Endothelial cell of umbilical vein (primary cell): Measurements from ENCODE around the gene GPR158. TPM values are rescaled to one million over a fixed set of nuclear protein-coding genes. Genes with fewer than 3 reads are reported as not detected.

ENCODE experiments used
- BruUV-seq: library from RNA; stranded (reverse); fragments of 400-500 nt; replicated peaks from 2 replicates; lab custom pipeline; 2021; lab: Mats Ljungman, UMichigan
- CTCF ChIA-PET: fragments of 300-600, 350-600 bp; sonication (Branson Sonifier 250); formaldehyde crosslinking; loops from one replicate; lab custom pipeline; 2021; ENCODE audit warnings: antibody characterized with exemption, inconsistent platforms; lab: Charles Lee
- POLR2A ChIA-PET: fragments of 300-600, 350-600 bp; sonication (Branson Sonifier 250); formaldehyde crosslinking; loops from one replicate; lab custom pipeline; 2021; ENCODE audit warnings: antibody characterized with exemption, inconsistent platforms; lab: Charles Lee
- DNase-seq: peaks from one replicate; pipeline ENCODE4 v3.0.0-alpha.2; 2011; ENCODE audit warnings: low read depth, low spot score
- FAIRE-seq: peaks from 2 replicates; lab custom pipeline; 2011; peaks lifted over from hg19 to GRCh38; lab: Jason Lieb, UNC
- H2AFZ ChIP-seq: 2 replicates; pipeline ENCODE4 v1.6.0; 2012; ENCODE audit warnings: low read depth, low read length, control low read depth, inconsistent platforms
- H3K27ac ChIP-seq: 2 replicates; pipeline ENCODE4 v1.5.1; 2011; ENCODE audit warnings: low read depth, mild to moderate bottlenecking, control low read depth, low read length, moderate library complexity; ENCODE audit not compliant: insufficient read depth
- H3K27me3 ChIP-seq, 2 experiments: 2 replicates each; pipeline versions ENCODE4 v1.6.0 to v1.6.1; 2011; ENCODE audit warnings: low read length in 2 of 2, mixed read lengths in 1 of 2; ENCODE audit not compliant: control insufficient read depth in 2 of 2, insufficient read depth in 2 of 2
- H3K36me3 ChIP-seq, 2 experiments: 2 replicates in 1 of 2; 3 replicates in 1 of 2; pipeline ENCODE4 v1.5.1; 2011; ENCODE audit warnings: low read length in 2 of 2, mild to moderate bottlenecking in 1 of 2, moderate library complexity in 1 of 2; ENCODE audit not compliant: control insufficient read depth in 2 of 2, insufficient read depth in 2 of 2; ENCODE audit errors: extremely low read depth in 1 of 2
- H3K4me1 ChIP-seq: 3 replicates; pipeline ENCODE4 v1.5.1; 2011; ENCODE audit warnings: mild to moderate bottlenecking, low read length; ENCODE audit not compliant: control insufficient read depth, insufficient read depth; ENCODE audit errors: extremely low read depth
- H3K4me2 ChIP-seq: 2 replicates; pipeline ENCODE4 v1.6.1; 2011; ENCODE audit warnings: low read length, control low read depth, mixed read lengths; ENCODE audit not compliant: insufficient read depth
- H3K4me3 ChIP-seq, 3 experiments: fragments of 200-600 bp in 1 of 3; sonication (generic), shearing (Covaris generic) in 1 of 3; replicated peaks in 1 of 3; 2 replicates each; pipeline ENCODE4 v1.5.1; 2011 to 2016; ENCODE audit warnings: control low read depth in 3 of 3, low read length in 3 of 3, mild to moderate bottlenecking in 2 of 3, inconsistent platforms in 1 of 3, low read depth in 1 of 3, moderate library complexity in 1 of 3; ENCODE audit not compliant: insufficient read depth in 1 of 3
- H3K79me2 ChIP-seq: 2 replicates; pipeline ENCODE4 v1.6.0; 2012; ENCODE audit warnings: low read length, inconsistent platforms; ENCODE audit not compliant: control insufficient read depth, insufficient read depth
- H3K9ac ChIP-seq: replicated peaks from 2 replicates; pipeline ENCODE3; 2011; ENCODE audit warnings: low read length, control low read depth; ENCODE audit not compliant: insufficient read depth; ENCODE audit errors: extremely low read depth
- H3K9me1 ChIP-seq: replicated peaks from 3 replicates; pipeline ENCODE4 v1.6.0; 2011; ENCODE audit warnings: mild to moderate bottlenecking, low read length; ENCODE audit not compliant: control insufficient read depth, insufficient read depth; ENCODE audit errors: extremely low read depth
- H3K9me3 ChIP-seq: replicated peaks from 2 replicates; pipeline ENCODE4 v1.5.1; 2012; ENCODE audit warnings: low read length, inconsistent platforms; ENCODE audit not compliant: control insufficient read depth, insufficient read depth
- H4K20me1 ChIP-seq: replicated peaks from 2 replicates; pipeline ENCODE3; 2011; ENCODE audit warnings: mild to moderate bottlenecking, low read length; ENCODE audit not compliant: control insufficient read depth, insufficient read depth; ENCODE audit errors: extremely low read depth
- CTCF ChIP-seq, 2 donors: IDR thresholded peaks; 1 replicate in 1 of 2; 2 replicates in 1 of 2; pipeline ENCODE4 v1.5.1; 2011; ENCODE audit warnings: low read length in 2 of 2, mild to moderate bottlenecking in 2 of 2, moderate library complexity in 2 of 2, control low read depth in 1 of 2, inconsistent platforms in 1 of 2, low read depth in 1 of 2; ENCODE audit not compliant: insufficient read depth in 1 of 2; ENCODE audit errors: extremely low read depth in 1 of 2
- EZH2 ChIP-seq: IDR thresholded peaks from 2 replicates; pipeline ENCODE4 v1.6.1; 2012; ENCODE audit warnings: borderline replicate concordance, low read depth, mild to moderate bottlenecking, moderate library complexity, low read length, inconsistent platforms; ENCODE audit not compliant: severe bottlenecking
- FOS ChIP-seq: IDR thresholded peaks from 2 replicates; pipeline ENCODE4 v1.6.1; 2011; ENCODE audit warnings: mild to moderate bottlenecking, low read length, moderate library complexity, borderline replicate concordance; ENCODE audit not compliant: insufficient read depth
- GATA2 ChIP-seq: IDR thresholded peaks from 2 replicates; pipeline ENCODE4 v1.7.0; 2011; ENCODE audit warnings: low read depth, mild to moderate bottlenecking, moderate library complexity, mixed read lengths, low read length; ENCODE audit not compliant: insufficient read length, insufficient read depth
- JUN ChIP-seq: IDR thresholded peaks from 2 replicates; pipeline ENCODE4 v1.6.1; 2011; ENCODE audit warnings: borderline replicate concordance, low read depth; ENCODE audit not compliant: insufficient read length, insufficient read depth
- MAX ChIP-seq: IDR thresholded peaks from 2 replicates; pipeline ENCODE4 v1.6.1; 2011; ENCODE audit not compliant: insufficient read depth, insufficient read length
- POLR2A ChIP-seq: IDR thresholded peaks from 2 replicates; pipeline ENCODE4 v1.6.1; 2012; ENCODE audit warnings: low read depth, mild to moderate bottlenecking, control low read depth, low read length
- POLR2AphosphoS5 ChIP-seq: IDR thresholded peaks from 2 replicates; pipeline ENCODE4 v1.6.1; 2012; ENCODE audit warnings: low read depth, mild to moderate bottlenecking, control low read depth, low read length, moderate library complexity; ENCODE audit not compliant: insufficient read depth
- dilution Hi-C: fragments of 300-500 bp; cut with MboI; formaldehyde crosslinking; loops from one replicate; pipeline ENCODE4 v1.15.0; 2019; ENCODE audit warnings: low sequenced_read_pairs; ENCODE audit not compliant: extremely low pct_ligation_motif_present
- intact Hi-C: fragments of 100-400 bp; cut with micrococcal nuclease; formaldehyde crosslinking; loops from one replicate; pipeline ENCODE4 v1.10.0; 2022
- polyA plus RNA-seq, 4 experiments: library from polyadenylated mRNA; depleted of rRNA in 3 of 4; stranded (reverse) in 3 of 4; unstranded in 1 of 4; fragments of >200 nt; gene quantifications; 2 replicates each; pipeline versions ENCODE4 v1.2.1 to v1.2.3, GENCODE V29; 2011 to 2012; ENCODE audit warnings: missing spikeins in 1 of 4
- small RNA-seq: library from RNA; depleted of rRNA; stranded (forward); fragments of <200 nt; gene quantifications from one replicate; pipeline ENCODE3, GENCODE V24; 2012; ENCODE audit warnings: low replicate concordance, low read depth; ENCODE audit not compliant: insufficient read depth, insufficient read length
- total RNA-seq: library from RNA; stranded (reverse); gene quantifications from 2 replicates; pipeline ENCODE4 v1.2.3, GENCODE V29; 2021

GPR158 gene
- total and polyA plus RNA-seq, 2 donors (not counting 3 experiments of a cell fraction or from before 2014, with no cell fraction given) = not detected

GRCh38 chr10:25651534-25651933 lies 476.7 kb downstream of the GPR158 start:
- H3K4me1 ChIP-seq = no peaks in the 10 kb centered on the region
- no peaks in the 10 kb centered on the region for H4K20me1 ChIP-seq
- H3K9ac ChIP-seq = no peak overlapping the region
- dilution Hi-C loops = no loop called here
- no peaks in the 10 kb centered on the region for H3K36me3 ChIP-seq
- TF ChIP-seq GATA2 (no peak), JUN (no peak), MAX (no peak), FOS (no peak), EZH2 (no peak), CTCF (IDR thresholded peaks at IDR 0.05; ENCODE audit: extremely low read depth in 1 of 2, insufficient read depth in 1 of 2, low read depth in 1 of 2, low read length in 2 of 2) (no peak), POLR2A (no peak), POLR2AphosphoS5 (no peak)
- H3K79me2 ChIP-seq = no peaks in the 10 kb centered on the region
- FAIRE-seq (no peak), DNase-seq (no peak)
- intact Hi-C loops = no loop called here
- no peak overlapping the region for H2AFZ ChIP-seq
- H3K4me3 ChIP-seq = no peak overlapping the region
- H3K27ac ChIP-seq = no peak overlapping the region
- CTCF ChIA-PET = no interaction called here
- BruUV-seq = no TSS peak
- H3K4me2 ChIP-seq = no peak overlapping the region
- H3K9me1 ChIP-seq = no peaks in the 10 kb centered on the region
- POLR2A ChIA-PET = no interaction called here
- H3K9me3 ChIP-seq = no peaks in the 10 kb centered on the region
- H3K27me3 ChIP-seq = no peaks in the 10 kb centered on the region

Small RNAs within 50 kb of the gene (small RNA-seq; reads per million reads assigned to genes)
- not detected for gene RN7SKP220

Other genes starting within 250 kb of the GPR158 start
- gene PRTFDC1, start 222.4 kb upstream of the GPR158 start, total RNA-seq = 24.2 and 27.0 TPM in 2 replicates
- gene PRTFDC1, start 222.4 kb upstream of the GPR158 start, polyA plus RNA-seq = 12.7 and 22.0 TPM in 2 replicates
- 0.30 and 0.35 TPM in 2 replicates for gene ENKUR, start 158.8 kb upstream of the GPR158 start, total RNA-seq
- 0.07 and 0.13 TPM in 2 replicates for gene ENKUR, start 158.8 kb upstream of the GPR158 start, polyA plus RNA-seq
- gene THNSL1, start 158.4 kb upstream of the GPR158 start, total RNA-seq = 1.9 and 2.1 TPM in 2 replicates
- 0.38 and 0.52 TPM in 2 replicates for gene THNSL1, start 158.4 kb upstream of the GPR158 start, polyA plus RNA-seq